T-helper 22 cell (primary cell): ENCODE results near the gene KRT79.
"Not testable (repeated sequence)": the region's sequence is repeated elsewhere in the genome, so short reads cannot be mapped to it uniquely, and the experiment has no call there.

Source experiments
- DNase-seq: peaks from one replicate; pipeline ENCODE4 v3.0.0-alpha.2; 2020; ENCODE audit warnings: low read depth

The KRT79 gene

DNA sequence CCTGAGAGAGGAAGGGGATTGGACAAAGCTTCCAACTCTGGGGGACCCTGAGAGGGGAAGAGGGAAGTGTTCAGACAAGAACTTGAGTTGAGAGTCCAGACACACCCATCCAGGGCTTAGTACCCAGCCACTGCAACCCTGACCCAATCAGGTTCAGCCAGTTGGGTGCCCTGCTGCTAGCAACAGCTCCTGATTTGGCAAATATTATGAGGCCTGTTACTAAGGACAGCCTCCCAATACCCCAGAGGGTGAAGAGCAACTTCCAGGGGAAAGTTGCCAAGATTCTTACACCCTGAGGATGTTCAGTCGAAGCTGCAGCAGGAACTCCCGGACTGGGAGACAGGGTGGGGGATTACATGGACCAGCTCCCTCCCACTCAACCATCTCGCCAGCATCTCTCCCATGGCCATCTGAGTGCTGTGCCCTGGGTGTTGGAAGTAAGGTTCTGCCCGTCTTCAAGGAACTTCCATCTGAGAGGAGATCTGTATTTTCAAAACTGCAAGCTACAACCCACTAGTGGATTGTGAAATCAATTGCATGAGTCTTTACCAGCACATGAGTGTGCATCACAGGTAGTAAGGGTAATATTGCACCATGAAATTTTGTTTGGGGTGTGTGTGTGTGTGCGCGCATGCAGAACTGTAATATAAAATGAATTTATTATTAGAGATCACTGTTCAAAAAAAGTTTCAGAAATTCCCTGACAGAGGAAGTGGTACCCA is 26.2 kb upstream of the KRT79 start:
- no peak for DNase-seq

DNA sequence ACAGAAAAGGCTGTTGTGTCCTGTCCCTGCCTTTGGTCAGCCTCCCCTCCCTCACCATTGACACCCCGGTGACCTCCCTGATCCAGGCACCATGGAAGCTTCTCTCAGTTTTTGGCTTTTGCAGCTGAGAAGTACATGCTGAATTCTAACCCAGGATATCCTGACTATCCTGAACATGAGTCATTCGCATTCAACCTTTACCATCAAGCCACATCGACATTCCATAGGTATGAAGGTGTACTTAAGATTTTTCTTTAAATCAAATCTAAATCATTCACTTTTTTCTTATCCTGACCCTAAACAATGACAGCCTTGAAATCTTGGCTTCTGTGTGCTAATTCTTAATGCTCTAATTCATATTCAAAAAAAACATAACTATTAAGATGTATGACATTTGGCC is 23.4 kb upstream of the KRT79 start:
- DNase-seq, result no peak

DNA sequence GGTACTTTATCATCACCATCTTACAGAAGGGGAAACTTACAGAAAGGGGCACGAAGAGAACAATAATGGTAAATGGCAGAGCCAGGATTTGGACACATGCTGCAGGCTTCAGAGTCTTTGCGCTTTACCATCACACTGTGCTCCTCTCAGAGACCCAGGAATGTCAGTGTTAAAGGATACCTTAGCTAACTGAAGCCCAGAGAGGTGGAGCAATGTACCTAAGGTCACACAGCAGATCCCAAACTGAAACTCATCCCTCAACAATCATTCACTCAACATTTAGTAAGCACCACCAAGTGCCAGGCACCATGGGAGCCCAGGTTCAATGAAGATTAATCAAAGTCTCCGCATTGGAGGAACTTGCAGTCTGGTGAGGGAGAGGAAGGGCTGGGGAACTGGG is 22.7 kb upstream of the KRT79 start:
- no peak for DNase-seq

GRCh38 chr12:52856077-52856476 is 22.0 kb upstream of the KRT79 start:
- DNase-seq, result not testable (repeated sequence)

DNA sequence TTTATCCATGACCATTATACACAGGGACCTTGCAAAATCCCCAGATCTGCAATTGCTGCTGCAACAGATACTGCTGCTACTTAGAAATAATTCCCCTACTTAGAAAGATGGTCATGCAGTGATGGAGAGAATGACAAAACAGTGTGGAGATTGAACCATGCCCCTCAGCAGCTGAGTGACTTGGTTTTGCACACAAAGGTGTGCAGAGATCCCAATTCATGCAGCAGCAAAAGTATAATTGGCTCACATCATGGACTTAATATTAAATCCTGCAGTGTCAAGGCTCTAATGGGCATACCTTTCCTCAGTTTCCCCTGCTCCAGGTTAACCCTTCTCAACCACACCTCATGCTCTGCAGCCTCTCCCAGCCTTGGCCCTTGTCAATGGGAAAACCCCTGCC is 17.7 kb upstream of the KRT79 start:
- no peak for DNase-seq

GRCh38 chr12:52850681-52851080 is 16.6 kb upstream of the KRT79 start:
- DNase-seq, result no peak

DNA sequence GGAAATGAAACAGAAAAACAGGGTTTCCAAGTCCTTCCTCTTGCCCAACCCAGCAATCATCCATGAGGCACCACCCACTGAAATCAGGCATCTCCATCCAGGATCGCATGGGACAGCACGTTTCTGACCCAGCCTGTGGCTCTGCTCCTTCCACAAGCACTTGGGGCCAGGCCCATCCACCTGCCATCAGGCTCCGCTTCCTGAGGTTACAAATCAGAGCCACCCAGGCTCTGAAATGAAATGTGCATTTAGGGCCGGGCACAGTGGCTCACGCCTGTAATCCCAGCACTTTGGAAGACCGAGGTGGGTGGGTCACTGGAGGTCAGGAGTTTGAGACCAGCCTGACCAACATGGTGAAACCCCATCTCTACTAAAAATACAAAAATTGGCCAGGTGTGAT is 15.4 kb upstream of the KRT79 start:
- no peak for DNase-seq

DNA sequence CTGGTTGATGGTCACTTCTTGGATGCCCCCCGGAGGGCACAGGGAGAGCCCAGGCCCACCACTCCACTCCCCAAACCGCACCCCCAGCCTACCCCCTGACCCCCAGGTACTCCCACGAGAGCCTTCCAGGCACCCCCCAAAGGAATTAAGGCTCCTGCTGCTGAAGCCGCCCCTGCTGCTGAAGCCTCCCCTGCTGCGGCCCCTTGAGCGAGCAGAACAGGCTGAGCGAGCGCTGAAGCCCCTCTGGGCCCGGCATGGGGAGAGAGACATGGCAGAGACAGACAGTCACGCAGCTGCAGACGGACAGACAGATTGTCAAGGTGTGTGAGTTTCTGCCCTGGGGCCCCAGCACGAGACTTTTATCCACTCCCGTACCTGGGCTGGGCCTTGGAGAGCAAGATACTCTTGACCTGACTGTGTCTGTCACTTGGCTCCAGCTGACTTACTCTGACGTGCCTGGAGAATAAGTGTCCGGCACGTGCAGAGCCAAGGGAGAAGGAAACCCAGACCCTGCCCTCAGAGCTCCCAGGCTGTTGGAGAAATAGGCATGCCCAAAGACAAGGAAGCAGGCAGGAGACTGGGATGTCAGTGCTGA is 14.6 kb upstream of the KRT79 start, which contains the start of gene KRT78:
TSS of gene KRT78 (minus strand) at position 334 of the 595 bp plus-strand sequence. CDS start at position 270, 64 bp downstream.
- no peak for DNase-seq

DNA sequence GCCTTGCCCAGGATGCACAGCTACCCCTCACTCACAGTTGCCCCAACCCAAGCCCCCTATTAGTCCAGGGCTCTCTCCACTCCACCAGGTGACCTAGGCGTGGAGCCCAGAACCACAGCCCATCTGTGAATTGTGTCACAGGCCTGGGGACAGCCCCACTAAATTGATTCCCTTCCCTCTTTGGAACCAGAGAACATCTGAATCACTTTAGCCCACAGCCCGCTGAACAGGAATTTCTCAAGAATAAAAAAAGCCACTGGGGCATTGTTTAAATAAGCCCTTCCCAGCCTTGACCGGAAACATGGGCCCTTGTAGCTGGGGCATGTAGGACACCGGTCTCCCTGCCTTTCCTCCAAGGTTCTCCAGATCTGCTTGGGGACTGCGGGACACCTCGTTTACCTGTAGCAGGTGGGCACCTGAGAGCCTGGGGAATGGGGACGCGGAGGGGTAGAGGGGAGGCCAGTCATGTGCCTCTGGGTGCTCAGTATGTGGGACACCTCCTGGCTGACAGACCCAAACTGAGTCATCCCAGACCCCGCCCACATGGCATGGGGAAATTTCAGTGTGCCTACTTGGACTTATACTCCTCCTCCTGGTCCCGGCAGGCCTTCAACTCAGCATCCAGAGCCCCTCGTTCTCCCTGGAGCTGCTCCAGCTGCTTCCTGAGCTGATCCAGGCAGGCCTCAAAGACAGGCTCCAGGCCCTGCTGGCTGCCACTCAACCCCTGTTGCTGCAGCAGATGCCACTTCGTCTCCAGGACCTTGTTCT is 13.4 kb upstream of the KRT79 start:
- no peak for DNase-seq

DNA sequence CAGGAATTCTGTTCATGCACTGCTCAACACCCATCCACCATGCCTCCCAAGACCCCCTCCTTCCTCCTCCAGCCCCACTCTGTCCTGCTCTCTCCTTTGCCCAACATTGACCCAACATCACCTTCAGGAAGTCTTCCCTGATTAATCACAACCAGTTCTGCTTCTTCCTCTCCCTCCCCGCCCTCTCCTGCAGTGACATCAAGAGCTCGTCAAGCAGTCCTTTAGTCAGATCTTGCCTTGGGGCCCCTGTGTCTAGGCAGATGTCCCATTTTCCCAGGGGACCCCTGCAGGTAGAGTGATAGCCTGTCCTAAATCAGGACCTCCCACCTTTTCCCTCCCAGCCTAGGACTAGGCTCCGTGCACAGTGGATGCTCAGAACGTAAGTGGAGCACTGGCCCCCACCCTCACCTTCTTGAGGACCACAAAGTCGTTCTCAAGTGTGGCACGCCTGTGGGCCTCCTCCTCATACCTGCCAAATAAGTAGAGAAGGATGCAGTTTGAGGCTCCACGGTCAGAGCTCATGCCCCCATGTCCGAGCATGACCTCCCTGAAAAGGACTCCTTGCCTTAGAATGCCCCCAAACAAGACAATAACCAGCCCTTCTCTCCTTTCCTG is 12.4 kb upstream of the KRT79 start:
- no peak for DNase-seq

DNA sequence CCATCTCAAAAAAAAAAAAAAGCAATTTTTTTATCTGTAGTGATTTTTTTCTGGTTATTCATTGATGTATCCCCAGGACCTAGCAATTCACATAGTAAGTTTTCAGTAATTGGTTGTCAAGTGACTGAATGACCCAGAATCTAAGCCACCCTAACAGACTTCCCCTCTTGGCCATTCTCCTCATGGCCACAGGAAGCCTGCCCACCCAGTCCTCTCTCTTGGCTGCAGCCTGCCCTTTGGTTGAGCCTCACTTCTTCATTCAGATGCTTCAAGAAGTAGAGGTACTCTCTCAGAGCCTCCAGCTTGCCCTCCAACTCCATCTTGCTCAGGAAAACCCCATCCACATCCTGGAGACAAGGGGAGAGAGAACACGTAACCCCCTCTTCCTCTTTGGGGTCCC is 11.8 kb upstream of the KRT79 start:
- DNase-seq, result no peak

GRCh38 chr12:52844386-52844785 is 10.3 kb upstream of the KRT79 start:
- no peak for DNase-seq

DNA sequence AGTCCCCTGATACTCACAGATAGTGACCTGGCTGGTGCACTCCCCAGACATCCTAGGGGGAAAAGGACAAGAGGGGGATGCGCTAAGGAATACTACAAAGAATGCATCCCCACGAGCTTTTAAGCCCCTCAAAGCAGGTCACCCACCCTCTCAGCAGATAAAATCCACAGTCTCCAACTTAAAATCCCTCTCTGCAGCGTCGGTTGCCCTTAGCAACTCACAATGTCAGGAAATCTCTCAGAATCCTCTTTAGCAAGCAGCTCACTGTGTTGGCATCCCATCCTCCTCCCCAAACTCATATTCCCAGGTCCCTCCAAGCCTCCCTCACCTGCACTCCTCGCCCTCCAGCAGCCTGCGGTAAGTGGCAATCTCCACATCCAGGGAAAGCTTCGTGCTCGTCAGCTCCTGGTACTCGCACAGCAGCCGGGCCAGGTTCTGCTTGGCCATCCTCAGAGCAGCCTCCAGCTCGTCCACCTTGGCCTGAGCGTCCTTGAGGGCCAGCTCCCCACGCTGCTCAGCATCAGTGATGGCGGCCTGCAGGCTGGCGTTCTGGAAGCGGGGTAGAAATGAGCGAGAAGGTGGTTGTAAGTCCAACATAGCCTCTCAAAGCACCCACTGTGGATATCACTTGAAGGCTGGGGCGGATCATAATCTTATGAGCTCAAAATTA is 5.5 kb upstream of the KRT79 start:
- no peak for DNase-seq

GRCh38 chr12:52838609-52839435 is 4.7 kb upstream of the KRT79 start:
- no peak for DNase-seq

DNA sequence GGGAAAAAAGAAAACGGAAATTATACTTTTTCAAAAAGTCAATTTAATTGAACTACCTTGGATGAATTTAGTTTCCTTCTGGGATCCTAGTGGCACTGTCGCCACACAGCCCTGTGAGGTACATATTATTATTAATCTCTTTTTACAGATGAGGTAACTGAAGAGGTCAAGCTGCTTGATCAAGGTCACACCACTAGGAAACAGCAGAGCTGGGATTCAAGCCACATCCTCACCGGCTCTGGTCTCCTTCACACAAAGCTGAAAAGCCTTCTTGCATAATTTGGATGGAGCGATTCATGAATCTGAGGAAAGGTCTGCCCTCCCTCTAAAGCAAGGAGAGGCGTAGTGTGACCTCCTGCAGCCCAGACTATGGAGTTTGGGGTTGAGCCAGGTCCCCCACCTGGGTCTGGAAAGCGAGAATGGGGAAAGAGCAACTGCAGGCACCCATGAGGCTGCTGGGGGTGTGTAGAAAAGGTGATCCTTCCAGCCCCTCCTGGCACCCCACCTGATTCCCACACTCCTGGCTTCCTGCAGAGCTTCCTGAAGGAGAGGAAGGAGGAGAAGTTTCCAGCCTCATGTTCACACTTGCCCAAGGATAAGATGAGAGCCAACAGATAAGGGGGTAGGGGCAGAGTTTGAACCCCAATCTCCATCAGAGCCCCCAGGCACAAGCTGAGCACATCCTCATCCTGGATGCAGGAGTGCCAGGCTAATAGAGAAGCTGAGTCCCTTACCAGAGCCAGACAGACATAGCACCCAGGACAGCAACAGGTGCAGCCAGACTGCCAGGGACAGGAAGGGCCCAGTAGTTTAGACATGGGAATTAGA is 3.9 kb upstream of the KRT79 start:
- DNase-seq, result no peak

DNA sequence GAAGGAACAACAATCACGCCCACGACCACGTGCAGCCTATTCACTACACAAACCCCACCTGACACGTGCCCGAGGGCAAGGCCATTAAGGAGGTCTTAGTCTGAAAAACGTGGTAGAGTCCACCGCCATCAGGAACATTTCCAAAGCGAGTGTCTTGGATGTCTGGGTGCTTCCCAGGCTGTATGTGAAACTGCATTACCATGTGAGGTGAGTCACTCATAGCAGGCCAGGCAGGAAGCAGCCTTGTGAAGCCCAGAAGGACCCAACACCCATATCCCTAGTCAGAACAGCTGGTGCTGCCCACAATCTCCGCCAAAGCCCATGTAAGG is 3.3 kb upstream of the KRT79 start:
- DNase-seq, result no peak

DNA sequence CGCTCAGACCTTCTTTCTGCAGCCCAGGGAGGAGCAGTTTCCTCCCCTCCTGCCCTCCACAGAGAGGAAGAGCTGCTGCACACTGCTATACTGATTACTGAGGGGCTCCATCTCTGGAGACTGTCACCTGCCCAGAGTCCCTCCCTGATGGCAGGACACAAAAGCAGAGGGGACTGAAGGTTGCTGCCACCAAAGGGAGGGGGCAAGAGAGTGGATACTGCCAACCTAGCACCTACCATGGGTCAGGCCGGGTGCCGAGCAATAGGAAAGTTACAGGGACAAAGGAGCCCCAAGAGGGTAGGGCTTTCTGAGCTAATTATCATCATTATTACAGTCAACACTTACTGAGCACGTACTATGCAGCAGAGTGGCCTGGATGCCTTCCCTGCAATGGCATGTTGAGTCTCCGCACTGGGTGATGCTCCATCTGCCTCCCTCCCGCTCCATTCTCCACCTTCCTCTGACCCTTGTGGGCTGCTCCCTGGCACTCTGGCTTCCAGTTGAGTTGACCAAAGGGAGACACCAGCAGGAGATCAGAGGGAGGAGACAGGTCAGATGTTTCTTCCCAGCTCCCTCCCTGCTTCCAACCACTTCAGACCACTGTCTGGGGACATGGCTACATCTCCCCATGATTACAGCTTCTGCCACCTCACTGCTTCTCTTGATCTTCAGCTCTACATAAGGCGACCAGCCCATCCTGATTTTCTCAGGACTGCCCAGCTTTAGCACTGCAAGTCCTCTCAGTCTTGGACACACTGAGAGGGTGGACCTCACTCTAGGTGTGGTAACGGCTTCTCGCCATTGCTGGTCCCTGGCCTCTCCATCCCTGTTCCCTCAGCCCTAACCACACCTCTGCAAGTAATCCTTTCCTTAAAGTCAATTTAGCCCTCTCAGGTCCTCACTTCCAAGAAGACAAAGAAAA is 2.6 kb upstream of the KRT79 start:
- no peak for DNase-seq

GRCh38 chr12:52836042-52836466 is 1.9 kb upstream of the KRT79 start:
- no peak for DNase-seq

DNA sequence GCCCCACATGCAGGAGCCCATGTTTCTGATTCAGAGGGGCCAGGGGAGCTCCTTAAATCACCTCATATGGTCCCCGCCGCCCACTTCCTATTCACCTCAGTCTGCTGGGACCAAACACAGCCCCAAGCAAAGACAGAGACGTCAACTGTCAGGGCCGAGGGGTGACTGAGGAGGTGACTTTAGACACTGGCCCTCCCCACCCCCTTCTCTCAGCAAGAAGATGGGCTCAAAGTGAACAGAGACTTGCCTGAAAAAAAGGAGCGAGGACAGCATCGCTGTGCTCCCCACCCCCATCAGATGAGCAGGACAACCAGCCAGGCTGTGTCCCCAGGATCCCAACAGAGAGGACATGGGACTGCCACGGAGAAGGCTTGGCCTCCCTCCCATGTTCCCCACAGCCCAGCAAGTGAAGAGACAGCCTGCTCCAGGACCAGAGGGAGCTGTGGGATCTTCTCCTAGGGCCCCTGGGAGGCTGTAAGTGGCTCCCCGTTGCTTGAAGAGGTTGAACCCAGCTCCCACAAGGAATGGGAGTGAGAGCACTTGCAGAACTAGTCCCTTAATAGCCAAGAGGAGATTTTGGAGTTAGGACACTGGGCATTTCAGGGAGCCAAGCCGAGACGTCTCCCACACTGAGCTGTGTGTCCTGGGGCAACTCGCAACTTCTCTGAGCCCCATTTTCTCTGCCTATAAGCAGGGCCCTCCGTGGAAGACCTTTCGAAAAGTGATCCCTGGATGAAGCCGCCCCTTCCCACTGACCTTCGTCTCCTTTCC is 1.3 kb upstream of the KRT79 start:
- DNase-seq, result no peak
